Measurements from ENCODE around the gene ALK.

ALK gene

DNA sequence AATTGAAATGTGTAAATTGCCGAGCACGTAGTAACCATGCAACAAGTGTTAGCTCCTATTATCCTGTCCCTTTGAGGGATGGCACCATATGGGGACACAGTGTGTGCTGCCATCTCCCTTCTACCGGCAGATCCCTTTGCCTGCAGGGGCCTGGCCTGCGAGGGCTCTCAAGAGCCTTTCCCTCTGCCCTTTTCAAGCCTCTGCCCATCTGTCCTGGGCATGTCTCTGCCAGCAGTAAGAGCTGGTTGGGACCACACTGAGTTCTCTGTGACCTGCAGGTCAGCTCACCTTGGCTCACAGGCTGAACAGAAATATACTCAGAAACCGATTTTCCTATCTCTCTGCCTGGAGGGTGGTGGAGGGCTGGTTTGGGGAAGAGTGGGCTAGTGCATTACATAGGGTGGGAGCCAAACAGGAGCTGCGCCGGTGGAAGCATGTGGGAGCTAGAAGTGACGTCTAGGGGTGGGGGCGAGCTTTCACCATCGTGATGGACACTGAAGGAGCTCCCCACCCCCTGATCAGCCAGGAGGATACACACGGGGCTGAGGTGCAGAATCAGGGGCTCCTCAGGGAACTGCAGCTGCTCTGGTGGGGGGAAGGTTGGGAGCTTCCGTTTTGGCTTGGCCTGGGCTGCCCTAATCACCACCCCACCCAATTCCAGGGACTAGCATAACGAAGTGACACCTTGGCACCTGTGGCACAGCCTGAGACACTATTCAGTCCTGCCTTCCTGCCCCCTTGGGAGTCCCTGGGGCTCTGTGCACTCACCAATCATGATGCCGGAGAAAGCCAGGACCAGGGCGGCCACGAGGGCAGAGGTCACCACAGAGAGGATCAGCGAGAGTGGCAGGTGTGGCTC lies 696.5 kb downstream of the ALK start:
- intact Hi-C loops (cut with DNase I; ENCODE audit: low total_unique reads), result no loop called here
- peaks cover 0 to 17% (median 0%) of the 10 kb centered on the region in 4 donors for H3K4me1 ChIP-seq
- DNase-seq, result peak in 1 of 2 donors; percentile 53
- TF ChIP-seq, protein P1, sequence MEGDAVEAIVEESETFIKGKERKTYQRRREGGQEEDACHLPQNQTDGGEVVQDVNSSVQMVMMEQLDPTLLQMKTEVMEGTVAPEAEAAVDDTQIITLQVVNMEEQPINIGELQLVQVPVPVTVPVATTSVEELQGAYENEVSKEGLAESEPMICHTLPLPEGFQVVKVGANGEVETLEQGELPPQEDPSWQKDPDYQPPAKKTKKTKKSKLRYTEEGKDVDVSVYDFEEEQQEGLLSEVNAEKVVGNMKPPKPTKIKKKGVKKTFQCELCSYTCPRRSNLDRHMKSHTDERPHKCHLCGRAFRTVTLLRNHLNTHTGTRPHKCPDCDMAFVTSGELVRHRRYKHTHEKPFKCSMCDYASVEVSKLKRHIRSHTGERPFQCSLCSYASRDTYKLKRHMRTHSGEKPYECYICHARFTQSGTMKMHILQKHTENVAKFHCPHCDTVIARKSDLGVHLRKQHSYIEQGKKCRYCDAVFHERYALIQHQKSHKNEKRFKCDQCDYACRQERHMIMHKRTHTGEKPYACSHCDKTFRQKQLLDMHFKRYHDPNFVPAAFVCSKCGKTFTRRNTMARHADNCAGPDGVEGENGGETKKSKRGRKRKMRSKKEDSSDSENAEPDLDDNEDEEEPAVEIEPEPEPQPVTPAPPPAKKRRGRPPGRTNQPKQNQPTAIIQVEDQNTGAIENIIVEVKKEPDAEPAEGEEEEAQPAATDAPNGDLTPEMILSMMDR (IDR thresholded peaks at IDR 0.05), result no peak
- H3K27me3 ChIP-seq, result peaks cover 0 to 39% of the 10 kb centered on the region in 2 donors
- no peak overlapping the region for H3K27ac ChIP-seq
- no peaks in the 10 kb centered on the region for H3K36me3 ChIP-seq
- no peak overlapping the region for H3K4me3 ChIP-seq
- no peaks in the 10 kb centered on the region for H3K9me3 ChIP-seq

DNA sequence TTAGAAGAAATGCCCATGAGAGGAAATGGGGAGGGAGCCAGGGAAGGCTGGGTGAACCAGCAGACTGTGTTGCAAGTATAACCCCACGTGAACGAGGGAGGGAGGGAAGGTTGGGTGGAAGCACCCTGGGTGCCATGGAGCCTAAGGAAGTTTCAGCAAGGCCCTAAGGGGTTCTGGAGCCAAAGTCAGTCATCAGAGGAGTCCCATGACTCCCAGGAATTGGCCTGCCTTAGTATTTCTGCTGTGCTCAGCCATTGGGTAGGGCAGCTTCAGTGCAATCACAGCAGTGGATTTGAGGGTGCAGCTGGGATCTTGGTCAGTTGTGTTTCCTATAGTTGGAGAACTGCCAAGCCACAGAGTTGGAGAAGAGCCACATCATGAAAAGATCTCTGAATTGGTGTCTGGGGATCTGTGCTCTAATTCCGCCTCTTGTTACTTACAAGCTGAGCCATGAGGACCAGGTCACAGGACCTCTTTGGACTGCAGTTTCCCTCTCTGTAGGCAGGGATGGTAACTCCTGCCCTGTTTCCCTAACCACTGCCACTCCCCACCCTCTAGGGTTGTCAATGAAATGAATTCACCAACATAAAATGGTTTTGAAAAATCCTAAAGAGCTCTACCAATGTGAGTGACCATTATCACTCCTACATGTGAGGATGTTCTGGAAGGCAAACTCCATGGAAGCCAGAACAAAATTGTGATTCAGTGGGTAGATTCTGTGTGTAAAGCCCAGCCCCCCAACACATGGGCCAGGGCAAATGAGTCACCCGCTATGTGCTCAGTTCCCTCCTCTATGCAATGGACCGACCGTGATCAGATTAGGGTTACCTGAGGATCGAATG lies 697.3 kb downstream of the ALK start:
- TF ChIP-seq, protein P1 (IDR thresholded peaks at IDR 0.05), result no peak
- intact Hi-C loops (cut with DNase I; ENCODE audit: low total_unique reads), result no loop called here
- DNase-seq, result peak; percentile 80 to 84

DNA sequence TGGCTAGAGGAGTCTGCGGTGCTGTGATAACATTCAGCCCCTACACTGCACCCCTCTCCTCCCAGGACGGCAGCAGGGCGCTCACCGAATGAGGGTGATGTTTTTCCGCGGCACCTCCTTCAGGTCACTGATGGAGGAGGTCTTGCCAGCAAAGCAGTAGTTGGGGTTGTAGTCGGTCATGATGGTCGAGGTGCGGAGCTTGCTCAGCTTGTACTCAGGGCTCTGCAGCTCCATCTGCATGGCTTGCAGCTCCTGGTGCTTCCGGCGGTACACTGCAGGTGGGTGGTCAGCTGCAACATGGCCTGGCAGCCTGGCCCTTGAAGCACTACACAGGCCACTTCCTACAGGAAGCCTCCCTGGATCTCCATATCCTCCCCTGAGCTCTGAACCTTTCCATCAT lies 698.1 kb downstream of the ALK start:
- H3K9me3 ChIP-seq, result no peaks in the 10 kb centered on the region
- TF ChIP-seq, protein P1 (IDR thresholded peaks at IDR 0.05), result no peak
- H3K4me1 ChIP-seq, result peaks cover 0 to 17% (median 0%) of the 10 kb centered on the region in 4 donors
- H3K36me3 ChIP-seq, result no peaks in the 10 kb centered on the region
- H3K27ac ChIP-seq, result no peak overlapping the region
- H3K27me3 ChIP-seq, result peaks cover 0 to 30% of the 10 kb centered on the region in 2 donors
- no peak overlapping the region for H3K4me3 ChIP-seq
- intact Hi-C loops (cut with DNase I; ENCODE audit: low total_unique reads), result no loop called here
- peak in 1 of 2 donors; percentile 55 for DNase-seq

More for the DNA sequence above, 697.3 kb downstream of the ALK start:
- peaks cover 0 to 17% (median 0%) of the 10 kb centered on the region in 4 donors for H3K4me1 ChIP-seq
- no peaks in the 10 kb centered on the region for H3K36me3 ChIP-seq
- no peaks in the 10 kb centered on the region for H3K9me3 ChIP-seq
- H3K4me3 ChIP-seq, result no peak overlapping the region
- H3K27ac ChIP-seq, result no peak overlapping the region
- peaks cover 0 to 37% of the 10 kb centered on the region in 2 donors for H3K27me3 ChIP-seq

DNA sequence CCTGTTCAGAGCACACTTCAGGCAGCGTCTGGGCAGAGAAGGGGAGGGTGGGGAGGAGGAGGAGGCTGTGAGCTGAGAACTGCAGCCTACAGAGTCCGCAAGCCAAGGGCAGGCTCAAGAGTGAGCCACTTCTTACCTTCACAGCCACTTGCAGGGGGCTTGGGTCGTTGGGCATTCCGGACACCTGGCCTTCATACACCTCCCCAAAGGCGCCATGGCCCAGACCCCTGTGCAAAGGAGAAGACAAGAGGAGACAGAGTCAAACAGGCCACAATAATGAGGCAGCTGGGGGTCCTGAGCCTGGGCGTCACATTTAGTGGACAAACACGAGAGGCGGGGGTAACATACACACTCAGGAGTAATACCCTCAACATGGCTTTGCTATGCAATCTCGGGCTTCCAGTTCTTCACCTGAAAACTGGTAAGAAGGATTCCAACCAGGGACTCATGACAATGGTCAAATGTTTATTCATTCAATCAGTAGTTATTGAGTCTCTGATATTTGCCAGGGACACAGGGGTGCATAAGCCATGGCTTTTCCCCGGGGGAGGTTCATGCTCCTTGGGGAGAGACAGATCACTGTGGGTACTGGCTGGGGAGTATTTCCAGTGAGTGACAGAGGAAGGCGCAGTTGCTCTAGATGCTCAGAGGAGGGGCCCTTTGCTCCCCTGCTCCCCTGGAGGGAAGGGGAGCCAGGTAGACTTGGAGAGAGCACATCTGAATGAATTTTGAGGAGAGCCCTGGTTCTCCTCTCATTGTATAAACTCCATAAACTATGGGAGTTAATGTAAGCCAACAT lies 698.8 kb downstream of the ALK start:
- H3K9me3 ChIP-seq, result no peaks in the 10 kb centered on the region
- H3K27me3 ChIP-seq, result peaks cover 0 to 28% of the 10 kb centered on the region in 2 donors
- peak in 1 of 2 donors; percentile 53 for DNase-seq
- intact Hi-C loops (cut with DNase I; ENCODE audit: low total_unique reads), result no loop called here
- H3K4me3 ChIP-seq, result no peak overlapping the region
- no peak overlapping the region for H3K27ac ChIP-seq
- H3K4me1 ChIP-seq, result peaks cover 0 to 17% (median 0%) of the 10 kb centered on the region in 4 donors
- no peaks in the 10 kb centered on the region for H3K36me3 ChIP-seq
- TF ChIP-seq, protein P1 (IDR thresholded peaks at IDR 0.05), result no peak

All from tibial artery (tissue), 4 donors.